ENCODE results near the gene SERPINA3. TPM values are rescaled to one million over a fixed set of nuclear protein-coding genes. Genes with fewer than 3 reads are reported as not detected.

SERPINA3 gene
- total and polyA plus RNA-seq, 8 donors: 1.1 to 198 (median 1.4) TPM

- TF ChIP-seq, protein P1, sequence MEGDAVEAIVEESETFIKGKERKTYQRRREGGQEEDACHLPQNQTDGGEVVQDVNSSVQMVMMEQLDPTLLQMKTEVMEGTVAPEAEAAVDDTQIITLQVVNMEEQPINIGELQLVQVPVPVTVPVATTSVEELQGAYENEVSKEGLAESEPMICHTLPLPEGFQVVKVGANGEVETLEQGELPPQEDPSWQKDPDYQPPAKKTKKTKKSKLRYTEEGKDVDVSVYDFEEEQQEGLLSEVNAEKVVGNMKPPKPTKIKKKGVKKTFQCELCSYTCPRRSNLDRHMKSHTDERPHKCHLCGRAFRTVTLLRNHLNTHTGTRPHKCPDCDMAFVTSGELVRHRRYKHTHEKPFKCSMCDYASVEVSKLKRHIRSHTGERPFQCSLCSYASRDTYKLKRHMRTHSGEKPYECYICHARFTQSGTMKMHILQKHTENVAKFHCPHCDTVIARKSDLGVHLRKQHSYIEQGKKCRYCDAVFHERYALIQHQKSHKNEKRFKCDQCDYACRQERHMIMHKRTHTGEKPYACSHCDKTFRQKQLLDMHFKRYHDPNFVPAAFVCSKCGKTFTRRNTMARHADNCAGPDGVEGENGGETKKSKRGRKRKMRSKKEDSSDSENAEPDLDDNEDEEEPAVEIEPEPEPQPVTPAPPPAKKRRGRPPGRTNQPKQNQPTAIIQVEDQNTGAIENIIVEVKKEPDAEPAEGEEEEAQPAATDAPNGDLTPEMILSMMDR (IDR thresholded peaks at IDR 0.05): no peak
- no peak overlapping the region for H3K27ac ChIP-seq
- intact Hi-C loops (cut with DNase I): no loop called here
- DNase-seq: no peak
- no peaks in the 10 kb centered on the region for H3K36me3 ChIP-seq
- H3K4me3 ChIP-seq: no peak overlapping the region
- H3K4me1 ChIP-seq: no peaks in the 10 kb centered on the region
- no peaks in the 10 kb centered on the region for H3K9me3 ChIP-seq
- ATAC-seq: no peak
- no peaks in the 10 kb centered on the region for H3K27me3 ChIP-seq
These were observed 26.1 kb downstream of the SERPINA3 start for GRCh38 chr14:94638339-94638738.

DNA sequence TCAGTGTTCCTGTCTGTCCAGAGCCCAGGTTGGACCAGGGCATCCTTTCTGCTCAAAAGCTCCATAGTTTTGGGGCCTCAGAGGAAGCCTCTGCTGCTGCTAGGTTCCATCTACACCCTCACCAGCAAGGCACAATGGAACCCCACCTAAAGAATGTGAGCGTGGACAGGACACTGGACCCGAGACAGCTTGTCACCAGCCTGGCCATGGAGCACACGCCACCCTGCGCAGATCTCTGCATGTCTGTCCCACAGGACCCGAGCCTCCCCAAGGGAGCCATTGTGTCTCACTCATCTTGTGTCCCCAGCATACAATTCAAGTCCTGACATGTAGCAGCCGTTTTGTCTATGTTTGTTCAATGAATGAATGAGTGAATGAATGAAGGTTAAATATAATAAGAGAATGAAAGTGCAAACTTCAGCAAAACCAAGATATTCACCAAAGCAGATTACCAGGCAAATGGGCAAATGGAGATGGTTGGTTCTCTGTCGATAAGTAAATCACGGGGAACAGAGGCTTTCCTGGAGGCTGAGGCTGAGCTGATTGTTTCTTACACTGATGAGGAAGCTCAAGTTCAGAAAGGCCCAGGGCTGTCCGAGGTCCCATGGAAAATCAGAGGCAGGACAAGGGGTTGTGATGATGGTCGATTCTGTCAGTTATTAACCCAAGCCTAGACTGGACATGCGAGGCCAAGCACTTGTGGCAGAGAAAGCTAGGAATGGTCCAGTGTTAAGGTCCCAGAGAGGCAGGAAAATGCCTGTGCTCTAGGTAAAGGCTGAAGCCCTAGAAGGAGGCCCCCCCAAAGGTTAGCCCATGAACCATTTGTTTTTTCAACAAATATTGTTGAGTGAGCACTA, 27.0 kb downstream of the SERPINA3 start:
- Histone ChIP-seq H3K4me1 (no peaks in the 10 kb centered on the region), H3K27ac (no peak overlapping the region), H3K4me3 (no peak overlapping the region), H3K9me3 (no peaks in the 10 kb centered on the region), H3K36me3 (no peaks in the 10 kb centered on the region), H3K27me3 (peaks cover 0 to 1% of the 10 kb centered on the region in 2 donors)
- TF ChIP-seq, protein P1 (IDR thresholded peaks at IDR 0.05): no peak
- ATAC-seq (no peak), DNase-seq (no peak)
- intact Hi-C loops (cut with DNase I): no loop called here

- Histone ChIP-seq H3K27ac (no peak overlapping the region), H3K4me1 (no peaks in the 10 kb centered on the region), H3K4me3 (no peak overlapping the region), H3K36me3 (no peaks in the 10 kb centered on the region), H3K27me3 (peaks cover 0 to 5% of the 10 kb centered on the region in 2 donors), H3K9me3 (no peaks in the 10 kb centered on the region)
- intact Hi-C loops (cut with DNase I): no loop called here
- no peak for ATAC-seq
- no peak for DNase-seq
- TF ChIP-seq, protein P1 (IDR thresholded peaks at IDR 0.05): no peak
These were observed 28.8 kb downstream of the SERPINA3 start for GRCh38 chr14:94640721-94641631.

- ATAC-seq: no peak
- Histone ChIP-seq H3K27ac (no peak overlapping the region), H3K4me1 (no peaks in the 10 kb centered on the region), H3K9me3 (no peaks in the 10 kb centered on the region), H3K27me3 (peaks cover 0 to 5% of the 10 kb centered on the region in 2 donors), H3K4me3 (no peak overlapping the region), H3K36me3 (no peaks in the 10 kb centered on the region)
- no peak for DNase-seq
- TF ChIP-seq, protein P1 (IDR thresholded peaks at IDR 0.05): no peak
- intact Hi-C loops (cut with DNase I): no loop called here
These were observed 29.4 kb downstream of the SERPINA3 start for GRCh38 chr14:94641632-94641955.
